Measurements from ENCODE around the gene IKBKG.
A peak's percentile ranks its signal among the peaks of the same experiment; 100 is the strongest.
"Not testable (repeated sequence)": the region's sequence is repeated elsewhere in the genome, so short reads cannot be mapped to it uniquely, and the experiment has no call there.

Gene IKBKG, protein sequence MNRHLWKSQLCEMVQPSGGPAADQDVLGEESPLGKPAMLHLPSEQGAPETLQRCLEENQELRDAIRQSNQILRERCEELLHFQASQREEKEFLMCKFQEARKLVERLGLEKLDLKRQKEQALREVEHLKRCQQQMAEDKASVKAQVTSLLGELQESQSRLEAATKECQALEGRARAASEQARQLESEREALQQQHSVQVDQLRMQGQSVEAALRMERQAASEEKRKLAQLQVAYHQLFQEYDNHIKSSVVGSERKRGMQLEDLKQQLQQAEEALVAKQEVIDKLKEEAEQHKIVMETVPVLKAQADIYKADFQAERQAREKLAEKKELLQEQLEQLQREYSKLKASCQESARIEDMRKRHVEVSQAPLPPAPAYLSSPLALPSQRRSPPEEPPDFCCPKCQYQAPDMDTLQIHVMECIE

DNA sequence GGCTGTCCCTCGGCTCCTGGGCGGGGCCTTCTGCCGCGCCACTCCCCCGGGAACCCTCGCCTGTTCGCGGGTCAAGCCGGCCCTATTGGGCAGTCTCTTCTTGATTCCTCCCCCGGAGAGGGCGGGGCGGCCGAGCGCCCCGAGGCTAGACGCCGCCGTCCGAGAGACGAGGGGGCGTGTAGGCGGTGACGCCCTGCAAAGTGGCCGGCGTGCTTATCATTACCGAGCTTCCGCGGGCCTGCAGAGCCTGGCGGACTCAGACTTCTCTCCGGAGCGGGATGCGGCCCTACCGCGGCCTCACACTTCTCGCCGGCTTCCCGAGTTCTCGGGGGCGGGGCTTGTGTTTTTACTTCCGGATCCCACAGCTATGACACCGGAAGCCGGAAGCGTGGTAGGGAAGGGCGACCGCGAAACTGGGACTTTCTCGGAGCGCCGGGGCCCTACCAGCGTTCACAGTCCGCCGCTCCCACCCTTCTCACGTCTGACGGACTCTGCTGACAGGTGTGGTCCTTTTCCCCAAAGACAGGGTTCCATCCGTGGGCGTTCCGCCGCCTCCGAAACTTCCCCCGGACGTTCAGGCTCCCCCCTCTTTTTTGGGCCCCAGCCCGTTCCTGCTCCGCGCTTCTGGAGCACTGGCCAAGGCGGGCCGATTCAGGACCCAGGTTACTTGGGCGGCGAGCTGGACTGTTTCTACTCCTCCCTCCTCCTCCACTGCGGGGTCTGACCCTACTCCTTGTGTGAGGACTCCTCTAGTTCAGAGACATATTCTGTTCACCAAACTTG, at the start of gene IKBKG:
IKBKG (plus strand) TSS at position 376 of the 783 bp plus-strand sequence. CDS start 4,383 bp downstream, outside the sequence.
- peak; percentile 84 to 95 (median 89) for DNase-seq

DNA sequence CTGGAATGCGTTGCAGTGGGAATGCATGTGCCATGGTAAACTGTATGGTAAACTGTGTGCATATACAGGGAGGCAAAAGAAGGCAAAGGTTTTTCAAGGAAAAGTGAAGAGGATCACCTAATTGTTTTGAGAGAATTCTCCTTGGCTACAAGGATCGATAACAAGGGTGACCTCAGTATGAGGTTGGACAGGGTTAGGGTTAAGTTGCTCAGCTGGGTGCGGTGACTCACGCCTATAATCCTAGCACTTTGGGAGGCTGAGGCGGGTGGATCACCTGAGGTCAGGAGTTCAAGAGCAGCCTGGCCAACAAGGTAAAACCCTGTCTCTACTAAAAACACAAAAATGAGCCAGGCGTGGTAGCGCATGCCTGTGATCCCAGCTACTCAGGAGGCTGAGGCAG, 46.0 kb upstream of the IKBKG start:
- DNase-seq: not testable (repeated sequence)

DNA sequence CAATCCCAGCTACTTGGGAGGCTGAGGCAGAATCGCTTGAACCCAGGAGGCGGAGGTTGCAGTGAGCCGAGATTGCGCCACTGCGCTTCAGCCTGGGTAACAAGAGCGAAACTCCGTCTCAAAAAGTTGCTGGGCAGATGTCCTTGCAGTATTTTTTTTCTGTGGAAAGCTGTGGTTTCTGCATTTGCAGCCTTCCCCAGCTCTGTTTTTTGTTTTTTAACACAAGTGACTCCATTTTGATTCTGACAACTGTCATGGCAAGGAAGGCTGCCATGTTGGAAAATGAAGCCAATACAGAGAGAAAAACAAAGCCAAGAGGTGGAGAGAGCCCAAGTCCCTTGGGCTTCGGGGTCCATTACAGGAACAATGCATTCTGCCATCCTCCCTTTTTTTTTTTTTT, 45.3 kb upstream of the IKBKG start:
- DNase-seq: no peak

DNA sequence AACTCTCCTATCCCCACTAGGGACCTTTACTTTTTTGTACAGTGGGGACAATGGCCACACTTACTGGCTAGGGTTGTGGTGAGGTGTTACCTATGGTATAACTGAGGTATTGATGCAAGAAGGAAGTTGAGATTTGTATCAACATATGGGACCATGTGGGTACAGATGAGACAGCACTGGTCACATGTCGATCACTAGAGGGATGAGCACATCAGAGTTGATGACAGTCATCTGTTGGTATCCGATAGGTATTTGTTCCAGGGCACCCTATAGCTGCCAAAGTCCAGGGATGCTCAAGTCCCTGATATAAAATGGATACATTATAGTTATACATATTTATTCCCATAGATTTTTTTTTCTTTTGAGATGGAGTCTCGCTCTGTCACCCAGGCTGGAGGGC, 44.4 kb upstream of the IKBKG start:
- DNase-seq: no peak

DNA sequence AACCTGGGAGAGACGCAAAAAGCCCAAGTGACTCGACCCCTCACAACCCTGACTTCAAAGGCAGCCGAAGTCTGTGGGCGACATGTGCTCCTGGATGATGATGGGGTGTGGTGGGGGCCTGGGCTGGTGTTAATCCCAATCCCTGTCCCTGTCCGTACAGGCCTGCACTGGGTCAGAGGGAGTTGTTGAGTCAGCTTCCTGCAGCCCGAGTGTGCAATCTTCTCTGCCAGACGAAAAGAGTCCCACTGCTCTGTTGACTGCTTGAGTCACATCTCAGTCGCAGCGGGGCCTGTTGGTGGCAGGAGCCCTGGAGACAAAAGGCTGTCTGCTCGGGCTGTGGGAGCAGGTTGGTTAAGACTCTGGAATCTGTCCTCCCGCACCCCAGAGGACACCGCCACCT, 41.7 kb upstream of the IKBKG start:
- no peak for DNase-seq

DNA sequence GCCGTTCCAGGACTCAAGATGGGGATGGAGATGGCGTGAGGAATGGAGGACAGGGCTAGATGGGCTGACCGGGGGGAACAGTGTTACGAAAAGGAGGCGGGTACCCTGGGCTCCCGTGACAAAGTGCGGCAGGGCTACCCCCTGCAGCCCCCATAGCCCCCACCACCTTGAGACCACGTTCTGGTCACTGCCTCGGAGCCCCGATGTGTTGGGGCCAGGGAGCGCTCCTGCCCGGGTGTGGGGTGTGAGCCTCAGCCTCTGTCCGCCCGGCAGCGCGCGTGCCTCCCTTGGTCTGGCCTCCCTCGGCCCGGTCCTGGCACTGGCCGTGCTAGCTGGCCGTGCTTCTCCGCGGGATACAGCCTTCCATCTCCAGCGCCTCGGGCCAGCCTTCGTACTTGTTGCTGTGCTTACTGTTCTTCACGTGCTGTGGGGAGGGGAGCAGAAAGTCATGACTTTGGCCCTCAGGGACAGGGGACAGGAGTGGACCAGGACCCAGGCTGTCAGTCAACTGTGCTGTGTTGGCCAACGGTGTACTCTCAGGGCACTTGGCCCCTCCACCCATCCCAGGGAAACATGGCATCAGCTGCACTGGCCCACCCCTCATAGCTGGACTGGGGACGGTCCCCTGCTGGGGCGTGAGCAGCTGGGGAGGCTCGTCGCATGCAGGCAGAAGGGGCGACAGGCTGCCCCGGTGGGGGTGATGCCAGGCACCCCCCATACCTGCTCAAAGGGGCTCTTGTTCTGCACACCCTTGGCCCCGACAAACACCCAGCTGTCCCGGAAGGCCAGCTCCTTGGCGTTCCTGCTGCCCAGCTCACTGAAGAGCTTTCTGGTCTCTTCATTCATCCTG, 40.7 kb upstream of the IKBKG start:
- DNase-seq: no peak

DNA sequence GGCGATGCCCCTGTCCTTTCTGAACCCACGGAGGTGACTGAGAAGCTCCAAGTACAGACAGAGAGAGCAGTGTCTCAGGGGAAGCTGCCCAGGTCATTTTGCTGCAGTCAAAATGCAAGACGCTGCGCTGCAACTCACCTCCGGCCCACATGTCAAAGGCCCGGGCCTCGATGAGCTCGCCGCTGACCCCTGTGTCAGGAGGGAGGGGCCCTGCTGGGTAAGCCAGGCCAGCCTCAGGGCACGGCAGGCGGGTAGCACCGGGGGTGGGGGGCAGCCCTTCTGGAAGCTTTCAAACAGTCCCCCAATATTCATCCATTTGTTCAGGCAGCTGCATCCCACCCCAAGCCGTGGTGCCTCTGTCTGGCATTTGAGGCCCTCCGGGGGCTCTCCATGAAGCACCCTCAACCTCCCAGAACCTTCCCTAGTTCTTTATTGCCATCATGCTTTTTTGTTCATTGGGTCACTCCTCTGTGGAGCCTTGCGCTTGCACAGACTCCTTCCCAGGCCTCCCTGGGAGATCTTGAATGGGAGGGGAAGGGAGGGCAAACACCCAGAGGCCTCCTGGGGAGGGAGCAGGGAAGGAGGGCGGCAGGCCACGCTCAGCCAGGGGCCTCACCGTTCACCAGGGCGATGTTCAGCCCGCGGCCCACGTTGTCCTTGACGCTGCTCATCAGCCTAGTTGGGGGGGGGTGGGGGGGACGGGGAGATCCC, 39.6 kb upstream of the IKBKG start:
- no peak for DNase-seq

DNA sequence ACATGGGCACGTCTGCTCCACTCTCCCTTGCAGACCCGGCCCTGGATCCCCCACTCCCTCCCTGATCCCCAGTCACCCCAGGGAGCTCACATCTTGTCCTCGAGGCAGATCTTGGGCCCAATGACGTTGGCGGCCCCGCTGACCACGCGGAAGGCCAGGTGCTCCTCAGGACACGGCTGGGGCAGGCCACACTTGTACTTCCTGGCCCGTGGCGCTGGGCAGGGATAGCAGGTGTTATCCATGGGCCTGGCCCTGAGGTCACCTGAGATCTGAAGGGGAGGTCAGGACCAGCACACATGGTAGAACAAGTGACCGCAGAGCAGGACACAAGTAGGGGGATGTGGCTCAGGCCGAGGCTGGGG, 39.1 kb upstream of the IKBKG start:
- no peak for DNase-seq

DNA sequence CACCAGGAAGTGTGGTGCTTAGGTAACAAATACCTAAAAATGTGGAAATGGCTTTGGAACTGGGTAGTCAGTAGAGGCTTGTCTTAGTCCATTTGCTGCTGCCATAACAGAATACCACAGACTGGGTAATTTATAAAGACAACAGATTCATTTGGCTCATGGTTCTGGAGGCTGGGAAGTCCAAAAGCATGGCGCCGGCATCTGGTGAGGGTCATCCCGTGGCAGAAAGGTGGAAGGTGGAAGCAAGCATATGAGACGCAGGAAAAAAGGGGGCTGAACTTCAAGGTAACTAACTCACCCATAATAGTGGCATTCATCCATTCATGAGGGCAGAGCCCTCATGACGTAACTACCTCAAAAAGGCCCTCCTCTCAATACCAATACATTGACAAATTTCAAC, 38.0 kb upstream of the IKBKG start:
- DNase-seq: no peak

DNA sequence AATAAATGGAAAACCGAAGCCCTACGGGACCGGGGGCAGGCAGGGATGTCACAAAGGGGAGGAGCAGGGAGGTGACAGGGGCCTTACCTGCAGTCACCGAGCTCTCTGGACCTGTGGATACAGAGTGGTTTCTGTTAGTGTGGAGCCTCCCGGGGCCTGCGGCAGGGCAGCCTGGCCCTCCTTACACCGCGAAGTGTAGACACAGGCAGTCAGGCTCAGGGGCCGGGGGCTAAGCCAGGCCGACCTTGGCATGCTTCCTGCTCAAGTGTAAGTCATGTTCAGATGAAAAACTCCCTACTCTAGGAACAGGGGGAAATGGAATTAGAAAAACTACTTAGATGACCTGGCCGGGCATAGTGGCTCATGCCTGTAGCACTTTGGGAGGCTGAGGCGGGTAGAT, 35.7 kb upstream of the IKBKG start:
- no peak for DNase-seq

DNA sequence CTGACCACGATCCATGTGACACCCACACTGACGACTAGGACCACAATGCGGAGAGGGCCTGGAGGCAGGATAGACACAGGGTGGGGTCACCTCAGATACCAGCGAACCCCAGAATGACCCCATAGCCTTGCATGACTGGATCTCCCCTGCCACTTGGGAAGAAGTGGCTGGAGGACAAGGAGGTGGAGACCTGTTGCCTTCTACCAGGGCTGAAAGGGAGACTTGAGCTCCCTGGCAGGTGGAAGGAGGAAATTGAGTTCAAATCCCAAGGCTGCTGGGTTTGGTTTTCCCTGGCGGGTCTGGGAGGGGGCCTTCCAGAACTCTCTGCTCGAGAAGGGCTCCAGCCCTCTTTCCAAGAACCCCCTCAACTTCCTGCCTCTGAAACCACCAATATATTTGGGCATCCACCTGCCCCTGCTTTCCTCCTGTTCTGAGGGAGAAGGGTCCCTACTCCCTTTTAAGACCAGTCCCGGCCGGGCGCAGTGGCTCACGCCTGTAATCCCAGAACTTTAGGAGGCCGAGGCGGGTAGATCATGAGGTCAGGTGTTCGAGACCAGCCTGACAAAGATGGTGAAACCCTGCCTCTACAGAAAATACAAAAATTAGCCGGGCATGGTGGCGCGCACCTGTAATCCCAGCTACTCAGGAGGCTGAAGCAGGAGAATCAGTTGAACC, 34.4 kb upstream of the IKBKG start:
- DNase-seq: no peak

DNA sequence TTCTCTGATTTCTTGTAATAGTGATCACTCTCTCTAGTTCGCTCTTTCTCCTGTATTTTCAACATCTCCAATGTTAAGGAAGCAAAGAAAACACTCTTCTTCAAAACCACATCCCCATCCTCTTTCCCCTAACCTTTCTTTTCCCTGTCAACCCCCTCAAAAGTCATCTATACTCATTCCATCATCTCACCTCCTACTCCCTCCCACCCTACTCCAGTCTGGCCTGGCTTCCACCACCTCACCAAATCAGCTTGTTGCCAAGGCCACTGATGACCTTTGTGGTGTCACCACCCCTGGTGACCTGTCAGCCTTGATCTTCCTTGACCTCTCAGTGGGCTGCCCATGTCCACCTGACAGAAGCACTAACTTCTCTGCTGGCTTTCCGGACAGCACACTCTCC, 33.7 kb upstream of the IKBKG start:
- DNase-seq: no peak

DNA sequence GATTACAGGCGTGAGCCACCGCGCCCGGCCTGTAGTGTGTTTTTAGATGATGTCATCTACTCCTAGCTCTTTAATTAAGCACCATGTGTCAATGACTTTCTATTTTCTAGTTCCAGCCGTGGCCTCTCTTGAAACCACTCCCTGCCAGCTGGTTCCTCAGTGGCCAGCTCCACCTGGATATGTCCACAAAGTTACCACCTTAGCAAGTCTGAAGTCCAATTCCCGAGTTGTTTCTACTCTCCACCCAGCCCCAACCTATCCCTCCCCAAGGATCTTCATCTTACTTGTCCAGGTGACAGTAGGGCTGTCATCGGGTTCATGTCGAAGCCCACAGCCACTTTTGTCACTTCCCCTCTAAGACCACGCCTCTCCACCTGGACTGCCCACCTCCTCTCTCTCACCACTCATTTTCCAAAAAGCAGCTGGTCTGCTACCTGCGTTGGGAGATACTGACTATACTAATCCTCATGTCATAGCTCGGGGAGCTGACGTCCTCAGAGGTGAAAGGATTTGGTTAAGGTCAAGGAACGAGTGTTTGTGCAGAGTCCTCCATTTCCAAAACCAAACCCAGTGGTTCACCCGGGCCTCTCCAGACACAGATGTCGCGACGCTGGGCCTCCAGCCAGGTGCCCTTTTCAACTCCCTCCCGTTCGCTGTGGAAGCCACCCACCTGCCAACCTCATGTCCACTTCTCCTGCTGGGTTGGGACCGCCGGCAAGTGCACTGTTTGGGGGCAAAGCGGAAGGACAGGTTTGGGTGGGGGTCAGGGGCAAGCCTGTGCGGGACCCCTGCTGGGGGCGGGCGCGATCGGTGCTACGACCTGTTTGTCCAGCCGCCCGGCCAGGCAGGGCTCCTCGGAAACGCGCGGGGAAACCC, 32.1 kb upstream of the IKBKG start:
- peak in 2 of 6 experiments; percentile 6 to 27 for DNase-seq

DNA sequence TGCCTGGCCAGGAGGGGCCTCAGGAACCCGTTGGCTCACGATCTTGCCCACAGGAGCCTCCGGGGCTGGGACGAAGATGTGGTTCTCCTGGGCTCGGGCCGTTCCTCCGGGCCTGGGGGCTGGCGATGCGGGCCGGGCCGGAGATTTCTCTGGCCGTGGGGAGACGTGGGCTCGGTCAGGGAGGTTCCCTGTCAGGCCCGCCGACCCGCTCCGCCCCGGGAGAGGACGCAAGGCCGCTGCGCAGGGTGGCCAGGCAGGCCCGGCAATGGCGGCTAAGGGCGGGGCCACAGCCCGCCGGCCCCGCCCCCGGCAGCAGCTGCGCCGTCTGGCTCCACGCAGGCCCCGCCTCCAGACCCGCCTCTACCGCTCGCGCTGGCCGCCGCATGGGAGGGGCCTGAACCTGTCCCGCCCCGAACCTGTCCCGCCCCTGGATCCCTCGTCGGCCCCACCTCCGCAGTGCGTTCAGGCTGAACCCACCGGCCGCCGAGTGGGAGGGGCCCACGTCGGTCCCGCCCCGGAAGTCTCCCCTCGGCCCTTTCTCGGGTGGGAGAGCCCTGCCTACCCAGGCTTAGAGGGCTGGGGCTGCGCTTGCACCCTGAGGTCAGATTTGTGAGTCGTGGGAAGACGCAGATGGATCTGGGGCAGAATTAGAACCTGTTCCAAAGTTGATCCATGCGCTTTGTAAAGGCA, 31.3 kb upstream of the IKBKG start, which contains the start of gene FAM3A:
FAM3A (minus strand) TSS at position 267 of the 690 bp plus-strand sequence. CDS start 460 bp downstream, outside the sequence.
- peak; percentile 79 to 91 (median 89) for DNase-seq

DNA sequence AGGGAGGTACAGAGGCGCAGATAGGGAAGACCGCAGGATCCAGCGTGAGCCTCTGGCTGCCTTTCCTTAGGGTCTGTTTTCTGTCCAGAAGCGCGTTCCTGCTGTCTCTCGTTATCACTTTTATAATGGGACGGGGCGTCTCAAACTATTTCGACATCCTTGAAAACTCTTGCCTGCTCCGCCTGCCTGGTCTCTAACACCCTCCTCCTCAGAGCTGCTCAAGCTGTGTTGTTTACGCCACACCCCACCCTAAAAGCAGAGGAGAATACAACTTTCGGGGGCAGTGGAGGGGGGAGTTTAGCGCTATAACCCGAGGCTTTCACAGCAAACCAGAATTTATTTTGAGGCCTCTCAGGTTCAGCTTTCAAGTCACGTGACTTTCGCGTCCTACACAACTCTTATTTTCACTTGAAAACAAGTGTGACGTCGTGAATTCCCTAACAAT, 30.7 kb upstream of the IKBKG start:
- peak in 3 of 6 experiments; percentile 6 to 70 (median 20) for DNase-seq

DNA sequence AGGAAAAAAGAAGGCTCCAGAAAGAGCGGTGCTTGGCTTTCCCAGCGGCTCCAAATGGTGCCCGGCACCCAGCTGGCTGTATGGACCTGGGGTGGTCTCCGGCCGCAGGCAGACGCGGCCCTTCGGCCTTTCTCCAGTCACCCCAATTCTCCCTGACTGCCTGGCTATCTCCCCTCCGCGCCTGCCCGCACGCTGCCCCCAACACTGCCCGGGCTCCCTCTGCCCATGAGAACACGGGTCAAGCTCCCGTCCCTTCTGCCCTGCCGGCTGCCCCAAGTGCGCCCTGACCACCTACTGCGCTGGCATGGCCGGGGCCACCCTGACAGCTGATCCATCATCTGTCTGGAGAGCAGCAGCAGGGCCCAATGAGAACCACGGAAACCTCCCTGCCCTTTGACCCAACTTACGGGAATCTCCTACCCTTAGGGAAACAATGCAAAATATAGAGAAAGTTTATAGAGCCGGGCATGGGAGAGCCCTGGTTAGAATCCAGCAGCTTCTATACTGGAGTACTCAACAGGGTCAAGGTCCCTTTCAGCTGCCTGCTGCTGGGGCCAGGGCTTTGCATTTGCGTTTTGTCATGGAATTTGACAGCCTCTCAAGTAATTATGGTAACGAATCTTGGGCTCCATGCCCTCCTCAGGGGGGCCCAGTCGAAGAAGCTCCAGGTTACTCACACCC, 30.2 kb upstream of the IKBKG start:
- DNase-seq: no peak

DNA sequence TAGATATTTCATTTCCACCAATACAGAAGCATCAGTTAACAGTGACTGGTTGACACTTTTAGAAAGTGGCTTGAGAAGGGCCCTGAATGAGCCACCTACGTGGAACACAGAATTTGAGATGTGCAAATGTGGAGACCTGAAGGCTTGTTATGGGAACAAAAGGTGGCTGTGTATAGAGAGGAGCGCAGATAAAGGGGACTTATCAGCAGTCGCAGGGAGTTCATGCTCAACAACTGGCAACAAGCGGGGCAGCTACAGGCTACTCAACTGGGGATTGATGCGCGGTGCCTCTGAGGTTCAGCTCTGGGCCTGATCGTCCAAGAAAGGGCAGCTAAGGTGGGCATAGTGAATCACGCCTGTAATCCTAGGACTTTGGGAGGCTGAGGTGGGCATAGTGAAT, 28.0 kb upstream of the IKBKG start:
- DNase-seq: no peak

DNA sequence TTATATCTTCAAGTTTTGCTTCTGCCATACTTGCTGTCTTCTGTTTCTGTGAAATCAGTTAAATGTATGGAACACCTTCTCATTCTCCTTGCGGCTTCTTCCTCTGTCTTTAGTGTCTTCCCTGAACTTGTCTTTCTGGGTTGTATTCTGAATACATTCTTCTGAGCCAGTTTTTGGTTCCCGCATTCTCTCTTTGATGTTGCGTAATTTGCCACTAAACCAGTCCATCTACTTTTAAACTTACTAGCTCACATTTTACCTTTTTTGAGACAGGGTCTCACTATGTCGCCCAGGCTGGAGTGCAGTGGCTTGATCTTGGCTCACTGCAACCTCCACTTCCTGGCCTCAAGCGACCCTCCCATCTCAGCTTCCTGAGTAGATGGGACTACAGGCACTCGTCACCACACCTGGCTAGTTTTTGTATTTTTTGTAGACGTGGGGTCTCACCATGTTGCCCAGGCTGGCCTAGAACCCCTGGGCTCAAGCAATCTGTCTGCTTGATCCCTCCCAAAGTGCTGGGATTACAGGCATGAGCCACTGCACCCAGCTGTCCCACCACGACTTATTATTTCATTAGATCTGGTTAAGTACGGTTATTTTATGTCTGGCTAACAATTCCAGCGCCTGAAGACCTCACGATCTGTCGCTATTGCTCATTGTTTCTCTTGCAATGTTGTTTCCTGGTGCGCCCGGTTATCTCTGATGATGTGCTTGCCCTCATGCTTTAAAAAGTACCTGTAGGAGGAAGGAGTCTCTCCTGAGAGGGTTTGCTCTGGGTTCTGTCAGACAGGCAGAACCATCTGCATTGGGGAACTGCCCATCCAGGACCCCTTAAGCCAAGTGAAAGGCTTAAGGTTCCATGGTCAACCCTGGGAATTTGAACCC, 21.6 kb upstream of the IKBKG start:
- peak in 1 of 6 experiments; percentile 5 for DNase-seq
